Panc1 (cell line): ENCODE data around the gene NBPF11.
"Not testable (repeated sequence)": the region's sequence is repeated elsewhere in the genome, so short reads cannot be mapped to it uniquely, and the experiment has no call there.

Experiments
- CTCF ChIP-seq: fragments of 450-650 bp; IDR thresholded peaks from 2 replicates; pipeline ENCODE4 v1.5.1; 2017; ENCODE audit warnings: mild to moderate bottlenecking
- POLR2AphosphoS5 ChIP-seq: IDR thresholded peaks from 2 replicates; pipeline ENCODE4 v1.6.1; 2012; ENCODE audit warnings: mild to moderate bottlenecking, low read depth, low read length, moderate library complexity
- TCF7L2 ChIP-seq: IDR thresholded peaks from 2 replicates; pipeline ENCODE4 v1.6.1; 2011; ENCODE audit warnings: mild to moderate bottlenecking, low read depth, low read length, inconsistent platforms
- TF ChIP-seq, protein P1 (sequence below), 2 experiments: IDR thresholded peaks; 2 replicates each; pipeline ENCODE4 v1.6.1; 2011 to 2012; ENCODE audit warnings: low read depth in 2 of 2, control low read depth in 1 of 2, low read length in 1 of 2, mild to moderate bottlenecking in 1 of 2, moderate library complexity in 1 of 2; ENCODE audit not compliant: insufficient read depth in 1 of 2

DNA sequence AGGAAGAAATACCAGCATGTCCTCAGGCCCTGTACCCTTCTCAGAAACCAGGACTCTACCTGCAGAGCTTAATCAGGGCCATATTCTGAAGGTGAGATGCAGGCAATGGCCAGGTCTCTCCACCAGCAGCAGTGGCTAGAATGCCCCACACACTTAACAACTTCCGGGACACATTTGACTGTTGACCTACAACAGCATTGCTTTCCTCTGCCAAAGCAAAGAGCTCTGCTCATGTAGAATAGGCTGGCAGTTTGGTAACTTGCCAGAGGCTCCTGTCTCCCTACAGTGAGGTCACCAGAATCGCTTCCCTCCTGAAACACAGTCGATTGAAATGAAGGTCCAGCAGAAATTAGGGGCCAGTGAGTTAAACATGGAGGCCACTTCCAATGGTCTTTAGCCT, 45.3 kb upstream of the NBPF11 start:
- TF ChIP-seq, protein P1, sequence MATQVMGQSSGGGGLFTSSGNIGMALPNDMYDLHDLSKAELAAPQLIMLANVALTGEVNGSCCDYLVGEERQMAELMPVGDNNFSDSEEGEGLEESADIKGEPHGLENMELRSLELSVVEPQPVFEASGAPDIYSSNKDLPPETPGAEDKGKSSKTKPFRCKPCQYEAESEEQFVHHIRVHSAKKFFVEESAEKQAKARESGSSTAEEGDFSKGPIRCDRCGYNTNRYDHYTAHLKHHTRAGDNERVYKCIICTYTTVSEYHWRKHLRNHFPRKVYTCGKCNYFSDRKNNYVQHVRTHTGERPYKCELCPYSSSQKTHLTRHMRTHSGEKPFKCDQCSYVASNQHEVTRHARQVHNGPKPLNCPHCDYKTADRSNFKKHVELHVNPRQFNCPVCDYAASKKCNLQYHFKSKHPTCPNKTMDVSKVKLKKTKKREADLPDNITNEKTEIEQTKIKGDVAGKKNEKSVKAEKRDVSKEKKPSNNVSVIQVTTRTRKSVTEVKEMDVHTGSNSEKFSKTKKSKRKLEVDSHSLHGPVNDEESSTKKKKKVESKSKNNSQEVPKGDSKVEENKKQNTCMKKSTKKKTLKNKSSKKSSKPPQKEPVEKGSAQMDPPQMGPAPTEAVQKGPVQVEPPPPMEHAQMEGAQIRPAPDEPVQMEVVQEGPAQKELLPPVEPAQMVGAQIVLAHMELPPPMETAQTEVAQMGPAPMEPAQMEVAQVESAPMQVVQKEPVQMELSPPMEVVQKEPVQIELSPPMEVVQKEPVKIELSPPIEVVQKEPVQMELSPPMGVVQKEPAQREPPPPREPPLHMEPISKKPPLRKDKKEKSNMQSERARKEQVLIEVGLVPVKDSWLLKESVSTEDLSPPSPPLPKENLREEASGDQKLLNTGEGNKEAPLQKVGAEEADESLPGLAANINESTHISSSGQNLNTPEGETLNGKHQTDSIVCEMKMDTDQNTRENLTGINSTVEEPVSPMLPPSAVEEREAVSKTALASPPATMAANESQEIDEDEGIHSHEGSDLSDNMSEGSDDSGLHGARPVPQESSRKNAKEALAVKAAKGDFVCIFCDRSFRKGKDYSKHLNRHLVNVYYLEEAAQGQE (IDR thresholded peaks at IDR 0.05; ENCODE audit: insufficient read depth in 1 of 2, low read depth in 2 of 2, low read length in 1 of 2): not testable (repeated sequence)
- TF ChIP-seq CTCF, POLR2AphosphoS5, TCF7L2: not testable (repeated sequence)
